HUES48 (cell line): Measurements from ENCODE around the gene SPATA31D1.
"Not testable (repeated sequence)": the region's sequence is repeated elsewhere in the genome, so short reads cannot be mapped to it uniquely, and the experiment has no call there.

Experiments
- H3K27ac ChIP-seq: one replicate; pipeline ENCODE4 v1.7.0; 2013; ENCODE audit warnings: low read depth, low read length, inconsistent platforms
- H3K27me3 ChIP-seq: 2 replicates; pipeline ENCODE4 v1.6.1; 2013; ENCODE audit warnings: mild to moderate bottlenecking, low read length; ENCODE audit not compliant: control insufficient read depth, insufficient read depth
- H3K36me3 ChIP-seq: 2 replicates; pipeline ENCODE4 v1.6.1; 2013; ENCODE audit warnings: low read length; ENCODE audit not compliant: control insufficient read depth, insufficient read depth
- H3K4me1 ChIP-seq: 2 replicates; pipeline ENCODE4 v1.6.1; 2013; ENCODE audit warnings: mild to moderate bottlenecking, low read length; ENCODE audit not compliant: control insufficient read depth, insufficient read depth
- H3K4me3 ChIP-seq: 2 replicates; pipeline ENCODE4 v1.5.1; 2013; ENCODE audit warnings: mild to moderate bottlenecking, low read depth, low read length
- H3K9ac ChIP-seq: 2 replicates; pipeline ENCODE4 v1.6.1; 2013; ENCODE audit warnings: mild to moderate bottlenecking, low read depth, low read length, moderate library complexity
- H3K9me3 ChIP-seq: 2 replicates; pipeline ENCODE4 v1.6.1; 2013; ENCODE audit warnings: low read length; ENCODE audit not compliant: control insufficient read depth, insufficient read depth

Gene SPATA31D1

DNA sequence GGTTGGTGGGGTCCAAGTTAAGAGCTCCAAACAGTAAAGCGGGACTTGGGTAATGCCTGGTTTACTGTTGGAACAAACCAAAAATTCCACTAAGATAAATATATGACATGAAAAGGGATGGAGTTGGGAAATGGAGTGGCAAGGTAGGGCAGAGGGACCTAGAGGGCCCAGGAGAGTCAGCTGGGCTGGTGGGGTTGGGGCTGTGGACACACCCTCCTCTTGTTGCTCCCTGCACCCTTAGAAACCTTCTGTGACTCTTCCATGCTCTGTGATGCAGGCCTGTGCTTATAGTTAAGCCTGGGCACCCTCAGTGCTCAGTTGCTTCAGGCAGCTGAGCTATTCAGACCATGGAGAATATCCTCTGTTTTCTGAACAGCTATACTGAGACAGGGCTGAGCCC lies at the start of gene SPATA31D1:
TSS of gene SPATA31D1 (plus strand) at position 301 of the 400 bp plus-strand sequence. CDS start at position 348, 47 bp downstream.
- not testable (repeated sequence) for H3K36me3 ChIP-seq, H3K9ac ChIP-seq, H3K27ac ChIP-seq, H3K4me3 ChIP-seq, H3K27me3 ChIP-seq, H3K9me3 ChIP-seq, H3K4me1 ChIP-seq

DNA sequence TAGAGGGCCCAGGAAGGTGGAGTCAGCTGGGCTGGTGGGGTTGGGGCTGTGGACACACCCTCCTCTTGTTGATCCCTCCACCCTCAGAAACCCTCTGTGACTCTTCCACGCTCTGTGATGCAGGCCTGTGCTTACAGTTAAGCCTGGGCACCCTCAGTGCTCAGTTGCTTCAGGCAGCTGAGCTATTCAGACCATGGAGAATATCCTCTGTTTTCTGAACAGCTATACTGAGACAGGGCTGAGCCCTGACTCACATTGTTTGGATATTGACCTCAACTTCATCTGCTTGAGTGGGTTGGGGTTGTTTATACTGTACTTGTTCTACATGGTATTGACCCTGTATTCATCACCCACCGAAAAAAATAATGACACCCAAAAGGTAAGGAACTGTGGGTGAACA lies 45.2 kb upstream of the SPATA31D1 start, which contains the start of gene SPATA31D3:
TSS of gene SPATA31D3 (plus strand) at position 108 of the 400 bp plus-strand sequence. CDS start at position 194, 86 bp downstream.
- H3K4me3 ChIP-seq, H3K9me3 ChIP-seq, H3K27ac ChIP-seq, H3K9ac ChIP-seq, H3K27me3 ChIP-seq, H3K36me3 ChIP-seq, H3K4me1 ChIP-seq: not testable (repeated sequence)

DNA sequence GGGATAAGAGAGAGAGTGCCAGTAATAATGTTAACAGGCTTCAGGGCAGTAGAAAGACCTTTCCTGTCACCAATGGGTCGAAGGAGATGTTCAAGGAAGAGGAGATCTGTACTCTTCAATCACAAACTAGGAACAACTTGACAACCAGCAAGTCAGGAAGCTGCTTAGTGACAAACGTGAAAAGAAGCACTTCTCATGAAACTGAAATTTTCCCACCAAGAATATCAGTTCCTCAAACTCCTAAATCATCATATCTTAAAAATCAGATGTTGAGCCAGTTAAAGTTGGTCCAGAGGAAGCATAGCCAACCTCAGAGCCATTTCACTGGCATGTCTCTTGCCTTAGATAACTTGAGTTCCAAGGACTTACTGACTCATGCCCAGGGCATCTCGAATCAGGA lies 39.9 kb upstream of the SPATA31D1 start:
- H3K36me3 ChIP-seq, H3K4me3 ChIP-seq, H3K9me3 ChIP-seq, H3K27ac ChIP-seq, H3K4me1 ChIP-seq, H3K9ac ChIP-seq, H3K27me3 ChIP-seq: not testable (repeated sequence)

DNA sequence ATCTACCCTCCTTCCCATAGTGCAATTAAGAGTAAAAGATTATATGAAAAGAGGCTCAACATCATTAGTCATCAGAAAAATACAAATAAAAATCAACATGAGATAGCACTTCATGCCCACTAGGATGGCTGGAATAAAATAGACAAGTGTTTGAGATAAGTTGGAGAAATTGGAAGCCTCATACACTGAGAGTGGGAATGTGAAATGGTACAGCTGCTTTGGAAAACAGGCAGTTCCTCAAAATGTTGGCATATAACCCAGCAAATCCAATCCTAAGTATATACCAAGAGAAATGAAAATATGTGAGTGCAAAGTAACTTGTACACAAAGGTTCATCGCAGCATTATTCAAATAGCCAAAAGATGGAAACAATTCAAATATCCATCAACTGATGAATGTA lies 35.5 kb upstream of the SPATA31D1 start:
- peaks cover 23% of the 10 kb centered on the region for H3K9me3 ChIP-seq
- no peaks in the 10 kb centered on the region for H3K36me3 ChIP-seq
- no peak overlapping the region for H3K27ac ChIP-seq
- no peak overlapping the region for H3K4me3 ChIP-seq
- no peaks in the 10 kb centered on the region for H3K4me1 ChIP-seq
- H3K9ac ChIP-seq = no peak overlapping the region
- no peaks in the 10 kb centered on the region for H3K27me3 ChIP-seq

DNA sequence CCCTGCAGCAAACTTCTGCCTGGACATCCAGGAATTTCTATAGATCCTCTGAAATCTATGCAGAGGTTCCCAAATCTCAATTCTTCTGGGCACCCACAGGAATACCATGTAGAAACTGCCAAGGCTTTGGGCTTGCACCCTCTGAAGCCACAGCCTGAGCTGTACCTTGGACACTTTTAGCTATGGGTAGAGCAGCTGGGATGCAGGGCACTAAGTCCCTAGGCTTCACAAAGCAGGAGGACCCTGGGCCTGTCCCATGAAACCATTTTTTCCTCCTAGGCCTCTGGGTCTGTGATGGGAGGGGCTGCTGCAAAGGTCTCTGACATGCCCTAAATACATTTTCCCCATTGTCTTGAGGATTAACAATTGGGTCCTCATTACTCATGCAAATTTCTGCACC lies 32.9 kb upstream of the SPATA31D1 start:
- H3K27ac ChIP-seq = no peak overlapping the region
- H3K36me3 ChIP-seq = no peaks in the 10 kb centered on the region
- no peak overlapping the region for H3K4me3 ChIP-seq
- H3K27me3 ChIP-seq = no peaks in the 10 kb centered on the region
- no peak overlapping the region for H3K9ac ChIP-seq
- no peaks in the 10 kb centered on the region for H3K4me1 ChIP-seq
- peaks cover 23% of the 10 kb centered on the region for H3K9me3 ChIP-seq

DNA sequence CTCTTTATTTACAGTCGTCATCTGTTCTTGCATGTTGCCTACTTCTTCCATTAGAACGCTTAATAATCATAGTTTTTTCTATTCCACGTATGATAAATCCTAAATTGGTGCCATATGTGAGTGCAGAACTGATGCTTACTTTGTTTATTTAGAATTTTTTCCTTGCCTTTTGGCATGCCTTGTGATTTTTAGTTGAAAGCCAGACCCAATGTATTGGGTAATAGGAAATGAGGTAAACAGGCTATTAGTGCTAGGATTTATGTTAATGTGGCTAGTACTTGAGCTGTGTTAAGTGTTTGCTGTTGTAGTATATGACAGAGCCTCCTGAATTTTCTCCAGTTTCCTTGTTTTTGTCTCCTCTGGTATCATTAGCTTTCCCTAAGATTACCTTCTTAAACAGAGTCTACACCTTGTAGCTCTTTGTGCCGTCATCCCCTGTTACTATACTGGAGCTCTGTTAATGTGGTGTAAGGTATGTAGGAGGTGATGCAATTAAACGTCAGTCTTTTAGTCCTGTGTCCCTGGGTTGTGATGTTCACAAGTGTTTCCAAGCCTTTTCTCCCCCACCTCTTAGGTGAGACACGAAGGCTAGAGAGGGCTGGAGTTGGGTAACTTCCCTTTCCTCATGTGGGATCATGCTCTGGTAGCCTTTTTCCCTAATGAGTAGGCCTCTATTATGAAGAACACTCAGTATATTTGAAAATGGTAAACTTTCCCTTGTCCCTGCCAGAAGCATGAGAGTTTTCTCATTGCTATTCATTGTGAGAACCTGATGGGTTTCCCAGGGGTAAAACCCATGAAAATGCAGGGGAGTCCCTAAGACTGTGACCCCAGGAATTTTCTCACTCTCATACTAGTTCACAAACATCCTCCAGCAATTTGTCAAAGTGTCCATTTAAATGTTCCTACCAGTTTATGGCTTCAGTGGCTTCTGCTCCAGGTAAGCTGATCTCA lies 24.1 kb upstream of the SPATA31D1 start:
- H3K4me1 ChIP-seq = no peaks in the 10 kb centered on the region
- no peaks in the 10 kb centered on the region for H3K36me3 ChIP-seq
- no peaks in the 10 kb centered on the region for H3K27me3 ChIP-seq
- H3K4me3 ChIP-seq = no peak overlapping the region
- no peak overlapping the region for H3K27ac ChIP-seq
- peaks cover 3% of the 10 kb centered on the region; the same call in 1 of the 2 replicates for H3K9me3 ChIP-seq
- no peak overlapping the region for H3K9ac ChIP-seq

DNA sequence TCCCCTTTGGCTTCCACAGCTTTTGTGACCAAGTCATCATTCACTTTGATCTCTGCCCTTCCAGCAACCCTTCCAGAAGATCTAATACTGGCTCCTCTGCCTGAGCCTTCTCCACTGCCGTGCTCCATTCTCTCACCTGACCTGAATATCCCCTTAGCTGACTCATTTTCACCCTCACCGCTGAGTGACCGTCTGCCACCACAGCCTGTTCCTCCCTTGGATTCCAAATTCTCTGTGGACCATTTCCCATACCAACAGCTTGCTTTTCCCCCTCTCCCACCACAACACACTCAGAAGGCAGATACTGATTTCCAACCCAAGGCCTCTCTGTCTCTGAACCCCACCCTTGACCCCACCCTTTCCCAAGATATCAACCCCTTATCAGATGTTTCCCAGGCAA lies 20.5 kb upstream of the SPATA31D1 start:
- H3K27me3 ChIP-seq = no peaks in the 10 kb centered on the region
- H3K9ac ChIP-seq = no peak overlapping the region

DNA sequence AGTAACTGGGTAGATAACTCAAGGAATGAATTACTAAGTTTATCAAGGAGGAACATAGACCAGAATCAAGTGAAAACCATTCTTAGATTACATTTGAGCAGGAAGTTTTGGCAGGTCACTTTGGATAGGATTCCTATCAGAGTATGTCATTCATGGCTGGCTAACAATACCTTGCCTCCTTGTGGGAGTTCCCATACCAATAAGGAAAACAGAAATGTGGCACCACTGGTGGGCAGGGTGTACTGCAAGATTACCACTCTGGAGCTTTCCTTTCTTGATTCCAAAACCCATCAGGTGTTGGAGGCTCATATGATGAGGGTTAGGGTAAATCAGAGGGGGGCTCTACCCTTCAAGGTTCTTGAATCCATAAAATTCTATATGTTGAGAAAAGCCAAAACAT lies 18.6 kb upstream of the SPATA31D1 start:
- H3K27me3 ChIP-seq = no peaks in the 10 kb centered on the region
- no peak overlapping the region for H3K4me3 ChIP-seq
- no peaks in the 10 kb centered on the region for H3K4me1 ChIP-seq
- peaks cover 3% of the 10 kb centered on the region; the same call in 1 of the 2 replicates for H3K9me3 ChIP-seq
- H3K9ac ChIP-seq = no peak overlapping the region
- H3K36me3 ChIP-seq = no peaks in the 10 kb centered on the region
- H3K27ac ChIP-seq = no peak overlapping the region

More for the DNA sequence above, 20.5 kb upstream of the SPATA31D1 start:
- Histone ChIP-seq H3K36me3 (no peaks in the 10 kb centered on the region), H3K4me1 (no peaks in the 10 kb centered on the region), H3K9me3 (peaks cover 3% of the 10 kb centered on the region; the same call in 1 of the 2 replicates), H3K27ac (no peak overlapping the region), H3K4me3 (no peak overlapping the region)

DNA sequence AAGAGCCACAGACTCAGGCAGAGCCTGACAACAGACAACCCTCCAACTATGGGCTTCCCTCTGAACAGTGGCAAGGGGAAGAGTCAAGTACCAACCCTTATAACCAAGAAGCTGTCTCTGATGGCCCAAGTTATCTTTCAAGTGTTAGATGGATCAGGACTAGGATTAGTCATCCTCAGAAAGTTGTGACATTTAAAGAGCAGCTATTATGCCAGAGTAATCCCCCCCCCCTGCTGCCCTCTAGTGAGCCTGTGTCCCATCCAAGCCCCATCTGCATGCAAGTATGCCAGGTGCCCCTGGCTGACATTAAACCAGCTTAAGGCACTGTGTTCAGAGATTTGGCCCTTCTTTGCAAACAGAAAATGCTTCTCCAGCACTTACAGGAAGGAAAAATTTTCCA lies 16.8 kb upstream of the SPATA31D1 start:
- no peaks in the 10 kb centered on the region for H3K27me3 ChIP-seq

DNA sequence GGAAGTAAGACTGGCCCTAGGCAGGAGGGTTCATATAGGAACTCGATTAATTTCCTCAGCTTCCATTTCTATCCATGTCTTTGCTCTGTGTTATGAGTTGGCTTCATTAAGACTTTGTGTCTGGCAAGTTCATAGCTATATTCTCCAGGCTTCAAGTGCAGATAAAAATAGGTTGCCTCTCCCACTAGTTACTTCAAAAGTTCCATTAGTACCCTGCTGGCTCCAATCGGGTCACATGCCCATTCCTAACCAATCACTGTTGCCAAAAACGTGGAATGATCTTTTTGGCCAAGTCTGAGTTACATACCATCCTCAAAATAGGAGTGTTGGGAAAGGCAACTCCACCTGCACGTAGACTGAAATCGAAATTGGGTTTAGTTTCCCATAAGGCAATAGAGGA lies 13.8 kb upstream of the SPATA31D1 start:
- Histone ChIP-seq H3K9me3 (no peaks in the 10 kb centered on the region), H3K27ac (no peak overlapping the region), H3K27me3 (no peaks in the 10 kb centered on the region), H3K4me3 (no peak overlapping the region), H3K4me1 (no peaks in the 10 kb centered on the region), H3K9ac (no peak overlapping the region), H3K36me3 (no peaks in the 10 kb centered on the region)

More for the DNA sequence above, 16.8 kb upstream of the SPATA31D1 start:
- Histone ChIP-seq H3K4me1 (no peaks in the 10 kb centered on the region), H3K9me3 (no peaks in the 10 kb centered on the region), H3K27ac (no peak overlapping the region), H3K9ac (no peak overlapping the region), H3K4me3 (no peak overlapping the region), H3K36me3 (no peaks in the 10 kb centered on the region)

DNA sequence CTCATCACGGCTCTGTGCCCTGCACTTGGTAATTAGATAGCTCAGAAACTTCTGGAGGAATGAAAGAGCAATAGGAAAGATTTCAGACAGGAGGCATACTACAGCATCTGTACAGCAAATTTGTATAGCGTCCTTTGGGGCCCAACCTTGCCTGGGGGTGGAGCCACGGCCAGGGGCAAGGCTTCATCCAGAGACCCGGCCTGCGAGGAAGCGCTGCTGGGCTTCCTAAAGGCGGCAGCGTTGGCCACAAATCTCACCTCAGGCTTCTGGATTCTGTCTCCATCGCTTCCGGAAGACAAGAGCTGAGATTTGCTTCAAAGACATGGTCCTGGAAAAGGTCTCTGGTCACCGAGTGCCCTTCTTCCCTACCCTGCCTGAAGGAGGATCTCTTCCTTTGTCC lies 12.2 kb upstream of the SPATA31D1 start:
- H3K4me3 ChIP-seq = no peak overlapping the region
- H3K36me3 ChIP-seq = no peaks in the 10 kb centered on the region
- no peak overlapping the region for H3K9ac ChIP-seq
- H3K27me3 ChIP-seq = no peaks in the 10 kb centered on the region
- no peaks in the 10 kb centered on the region for H3K9me3 ChIP-seq
- H3K27ac ChIP-seq = no peak overlapping the region
- no peaks in the 10 kb centered on the region for H3K4me1 ChIP-seq
